22Rv1 (cell line): Measurements from ENCODE around the gene VENTX.

Experiments used
- ZFX ChIP-seq: fragments of 450-650 bp; IDR thresholded peaks from 2 replicates; pipeline ENCODE4 v1.6.1; 2017; ENCODE audit warnings: antibody characterized with exemption, borderline replicate concordance
- TF ChIP-seq, protein P1 (sequence below): fragments of 450-650 bp; IDR thresholded peaks from 2 replicates; pipeline ENCODE4 v1.5.1; 2017; ENCODE audit warnings: mild to moderate bottlenecking

- TF ChIP-seq, protein P1, sequence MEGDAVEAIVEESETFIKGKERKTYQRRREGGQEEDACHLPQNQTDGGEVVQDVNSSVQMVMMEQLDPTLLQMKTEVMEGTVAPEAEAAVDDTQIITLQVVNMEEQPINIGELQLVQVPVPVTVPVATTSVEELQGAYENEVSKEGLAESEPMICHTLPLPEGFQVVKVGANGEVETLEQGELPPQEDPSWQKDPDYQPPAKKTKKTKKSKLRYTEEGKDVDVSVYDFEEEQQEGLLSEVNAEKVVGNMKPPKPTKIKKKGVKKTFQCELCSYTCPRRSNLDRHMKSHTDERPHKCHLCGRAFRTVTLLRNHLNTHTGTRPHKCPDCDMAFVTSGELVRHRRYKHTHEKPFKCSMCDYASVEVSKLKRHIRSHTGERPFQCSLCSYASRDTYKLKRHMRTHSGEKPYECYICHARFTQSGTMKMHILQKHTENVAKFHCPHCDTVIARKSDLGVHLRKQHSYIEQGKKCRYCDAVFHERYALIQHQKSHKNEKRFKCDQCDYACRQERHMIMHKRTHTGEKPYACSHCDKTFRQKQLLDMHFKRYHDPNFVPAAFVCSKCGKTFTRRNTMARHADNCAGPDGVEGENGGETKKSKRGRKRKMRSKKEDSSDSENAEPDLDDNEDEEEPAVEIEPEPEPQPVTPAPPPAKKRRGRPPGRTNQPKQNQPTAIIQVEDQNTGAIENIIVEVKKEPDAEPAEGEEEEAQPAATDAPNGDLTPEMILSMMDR, result no peak
- TF ChIP-seq ZFX, result no peak
Measured at GRCh38 chr10:133216776-133217175, 20.9 kb upstream of the VENTX start.
